DND-41 (cell line): ENCODE data around the gene NOX1.

ENCODE experiments used
- CTCF ChIP-seq: IDR thresholded peaks from 2 replicates; pipeline ENCODE4 v1.5.1; 2012; ENCODE audit warnings: borderline replicate concordance, low read length, moderate library complexity, mild to moderate bottlenecking; ENCODE audit not compliant: poor library complexity, severe bottlenecking; ENCODE audit errors: extremely low read depth
- EZH2 ChIP-seq: IDR thresholded peaks from 3 replicates; pipeline ENCODE4 v1.6.1; 2012; ENCODE audit warnings: borderline replicate concordance, low read depth, mild to moderate bottlenecking, moderate library complexity, low read length, inconsistent platforms; ENCODE audit not compliant: severe bottlenecking

GRCh38 chrX:100817340-100817739 is 56.8 kb downstream of the NOX1 start:
- TF ChIP-seq CTCF = no peak
- no peak for TF ChIP-seq EZH2
